ENCODE measurements around the gene SF3B3.

The SF3B3 gene

GRCh38 chr16:70590722-70591415 is 67.3 kb downstream of the SF3B3 start:
- DNase-seq (ENCODE audit: low spot score) = no peak

- DNase-seq (ENCODE audit: low spot score) = no peak
Observed at GRCh38 chr16:70591615-70592014, 68.0 kb downstream of the SF3B3 start.

GRCh38 chr16:70592106-70592571 is 68.5 kb downstream of the SF3B3 start:
- no peak for DNase-seq (ENCODE audit: low spot score)

GRCh38 chr16:70593544-70593943 is 69.9 kb downstream of the SF3B3 start:
- no peak for DNase-seq (ENCODE audit: low spot score)

- no peak for DNase-seq (ENCODE audit: low spot score)
Observed at GRCh38 chr16:70594569-70594968, 71.0 kb downstream of the SF3B3 start.

- DNase-seq (ENCODE audit: low spot score) = no peak
Observed at GRCh38 chr16:70597135-70597835, 73.7 kb downstream of the SF3B3 start.

GRCh38 chr16:70598937-70599503 is 75.4 kb downstream of the SF3B3 start:
- DNase-seq (ENCODE audit: low spot score) = no peak

GRCh38 chr16:70600730-70601129 is 77.1 kb downstream of the SF3B3 start:
- no peak for DNase-seq (ENCODE audit: low spot score)

- no peak for DNase-seq (ENCODE audit: low spot score)
Observed at GRCh38 chr16:70601576-70602575, 78.3 kb downstream of the SF3B3 start.

GRCh38 chr16:70602831-70603230 is 79.2 kb downstream of the SF3B3 start:
- no peak for DNase-seq (ENCODE audit: low spot score)

GRCh38 chr16:70604407-70605282 is 81.0 kb downstream of the SF3B3 start:
- DNase-seq (ENCODE audit: low spot score) = no peak

- DNase-seq (ENCODE audit: low spot score) = no peak
Observed at GRCh38 chr16:70605283-70605657, 81.7 kb downstream of the SF3B3 start.

- DNase-seq (ENCODE audit: low spot score) = no peak
Observed at GRCh38 chr16:70608521-70608920, 84.9 kb downstream of the SF3B3 start.

GRCh38 chr16:70610273-70611223 is 86.9 kb downstream of the SF3B3 start:
- no peak for DNase-seq (ENCODE audit: low spot score)

GRCh38 chr16:70611224-70611598 is 87.6 kb downstream of the SF3B3 start:
- no peak for DNase-seq (ENCODE audit: low spot score)

- no peak for DNase-seq (ENCODE audit: low spot score)
Observed at GRCh38 chr16:70611785-70612303, 88.2 kb downstream of the SF3B3 start.

GRCh38 chr16:70612931-70613330 is 89.3 kb downstream of the SF3B3 start:
- DNase-seq (ENCODE audit: low spot score) = no peak

GRCh38 chr16:70614208-70614951 is 90.8 kb downstream of the SF3B3 start:
- DNase-seq (ENCODE audit: low spot score) = no peak

- DNase-seq (ENCODE audit: low spot score) = no peak
Observed at GRCh38 chr16:70615945-70616344, 92.3 kb downstream of the SF3B3 start.

Data from ecto neural progenitor cell (in vitro differentiated cells).